Neural cell (in vitro differentiated cells): ENCODE data around the gene CXCR5. TPM values are rescaled to one million over a fixed set of nuclear protein-coding genes. Genes with fewer than 3 reads are reported as not detected.

ENCODE experiments used
- H2AFZ ChIP-seq: fragments of 200-600, 300-800 bp; sonication (generic), shearing (Covaris generic); 2 replicates; pipeline ENCODE4 v1.6.0; 2014; ENCODE audit warnings: low read depth, mild to moderate bottlenecking, antibody characterized with exemption, low read length, moderate library complexity
- H3F3A ChIP-seq: fragments of 200-600 bp; shearing (Covaris generic); 2 replicates; pipeline ENCODE4 v1.6.1; 2016; ENCODE audit warnings: mild to moderate bottlenecking, moderate library complexity, mixed read lengths, antibody characterized with exemption, low read length; ENCODE audit not compliant: insufficient read depth, poor library complexity, severe bottlenecking
- H3K27ac ChIP-seq: fragments of 200-600, 300-800 bp; sonication (generic), shearing (Covaris generic); 2 replicates; pipeline ENCODE4 v1.5.1; 2014; ENCODE audit warnings: mild to moderate bottlenecking, low read length, moderate library complexity
- H3K27me3 ChIP-seq: fragments of 300-800, 200-600 bp; sonication (generic), shearing (Covaris generic); 2 replicates; pipeline ENCODE4 v1.6.0; 2014; ENCODE audit warnings: mild to moderate bottlenecking, low read depth, low read length, moderate library complexity; ENCODE audit not compliant: insufficient read depth
- H3K36me3 ChIP-seq: fragments of 300-800, 200-600 bp; sonication (generic), shearing (Covaris generic); 2 replicates; pipeline ENCODE4 v1.5.1; 2014; ENCODE audit warnings: mild to moderate bottlenecking, antibody characterized with exemption, low read length, moderate library complexity; ENCODE audit not compliant: insufficient read depth
- H3K4me2 ChIP-seq: fragments of 300-800, 200-600 bp; sonication (generic), shearing (Covaris generic); 2 replicates; pipeline ENCODE4 v1.6.0; 2014; ENCODE audit warnings: mild to moderate bottlenecking, low read length
- H3K4me3 ChIP-seq: fragments of 300-800, 200-600 bp; sonication (generic), shearing (Covaris generic); 2 replicates; pipeline ENCODE4 v1.5.1; 2014; ENCODE audit warnings: mild to moderate bottlenecking, low read length, moderate library complexity
- H3K79me2 ChIP-seq: fragments of 200-600 bp; shearing (Covaris generic); replicated peaks from 2 replicates; pipeline ENCODE4 v1.6.0; 2014; ENCODE audit warnings: mild to moderate bottlenecking, low read length, moderate library complexity; ENCODE audit not compliant: insufficient read depth
- H3K9ac ChIP-seq: fragments of 300-800, 200-600 bp; sonication (generic), shearing (Covaris generic); 2 replicates; pipeline ENCODE4 v1.6.1; 2016; ENCODE audit warnings: mild to moderate bottlenecking, low read length, mixed read lengths
- H3K9me2 ChIP-seq: fragments of 200-600 bp; shearing (Covaris generic); 2 replicates; pipeline ENCODE4 v1.6.1; 2016; ENCODE audit warnings: mild to moderate bottlenecking, low read length, mixed read lengths; ENCODE audit not compliant: insufficient read depth
- H3K9me3 ChIP-seq: fragments of 200-600, 300-800 bp; sonication (generic), shearing (Covaris generic); 2 replicates; pipeline ENCODE4 v1.6.1; 2016; ENCODE audit warnings: mild to moderate bottlenecking, mixed run types, low read length, moderate library complexity, mixed read lengths
- H4K20me1 ChIP-seq: fragments of 200-600 bp; shearing (Covaris generic); 2 replicates; pipeline ENCODE4 v1.6.1; 2016; ENCODE audit warnings: mild to moderate bottlenecking, mixed run types; ENCODE audit not compliant: insufficient read depth
- EP300 ChIP-seq: fragments of 450-650 bp; conservative IDR thresholded peaks from 2 replicates; pipeline ENCODE4 v1.6.1; 2014; ENCODE audit warnings: antibody characterized with exemption, mild to moderate bottlenecking, moderate library complexity; ENCODE audit not compliant: poor library complexity, severe bottlenecking
- EZH2 ChIP-seq: fragments of 200-600, 300-800 bp; shearing (Covaris generic), sonication (generic); IDR thresholded peaks from 2 replicates; pipeline ENCODE4 v1.6.1; 2014; ENCODE audit warnings: antibody characterized with exemption, low read length, borderline replicate concordance, mild to moderate bottlenecking; ENCODE audit not compliant: insufficient read depth, poor library complexity, severe bottlenecking
- MXI1 ChIP-seq: fragments of 450-650 bp; conservative IDR thresholded peaks from 2 replicates; pipeline ENCODE4 v1.6.1; 2014; ENCODE audit warnings: antibody characterized with exemption, mild to moderate bottlenecking; ENCODE audit not compliant: poor library complexity, severe bottlenecking
- POLR2AphosphoS5 ChIP-seq: IDR thresholded peaks from 2 replicates; pipeline ENCODE4 v1.6.1; 2012
- RAD21 ChIP-seq: fragments of 450-650 bp; conservative IDR thresholded peaks from 2 replicates; pipeline ENCODE4 v1.6.1; 2014; ENCODE audit warnings: antibody characterized with exemption, mild to moderate bottlenecking, moderate library complexity
- SMC3 ChIP-seq: fragments of 450-650 bp; conservative IDR thresholded peaks from 2 replicates; pipeline ENCODE4 v1.6.1; 2014; ENCODE audit warnings: antibody characterized with exemption, mild to moderate bottlenecking, moderate library complexity; ENCODE audit not compliant: poor library complexity
- TAF1 ChIP-seq: IDR thresholded peaks from 2 replicates; pipeline ENCODE4 v1.6.1; 2012; ENCODE audit warnings: low read depth
- polyA plus RNA-seq: library from polyadenylated mRNA; depleted of rRNA; stranded (reverse); fragments of >200 nt; gene quantifications from 2 replicates; pipeline ENCODE4 v1.2.3, GENCODE V29; 2014
- TF ChIP-seq, protein P1 (sequence below): fragments of 450-650 bp; IDR thresholded peaks from 2 replicates; pipeline ENCODE4 v1.5.1; 2014; ENCODE audit warnings: antibody characterized with exemption, mild to moderate bottlenecking, moderate library complexity; ENCODE audit not compliant: poor library complexity, severe bottlenecking
- TF ChIP-seq, protein P2 (sequence below): IDR thresholded peaks from 2 replicates; pipeline ENCODE4 v1.6.1; 2012; ENCODE audit warnings: borderline replicate concordance

Gene CXCR5
- polyA plus RNA-seq, 1 donor from 2014 or later: not detected

DNA sequence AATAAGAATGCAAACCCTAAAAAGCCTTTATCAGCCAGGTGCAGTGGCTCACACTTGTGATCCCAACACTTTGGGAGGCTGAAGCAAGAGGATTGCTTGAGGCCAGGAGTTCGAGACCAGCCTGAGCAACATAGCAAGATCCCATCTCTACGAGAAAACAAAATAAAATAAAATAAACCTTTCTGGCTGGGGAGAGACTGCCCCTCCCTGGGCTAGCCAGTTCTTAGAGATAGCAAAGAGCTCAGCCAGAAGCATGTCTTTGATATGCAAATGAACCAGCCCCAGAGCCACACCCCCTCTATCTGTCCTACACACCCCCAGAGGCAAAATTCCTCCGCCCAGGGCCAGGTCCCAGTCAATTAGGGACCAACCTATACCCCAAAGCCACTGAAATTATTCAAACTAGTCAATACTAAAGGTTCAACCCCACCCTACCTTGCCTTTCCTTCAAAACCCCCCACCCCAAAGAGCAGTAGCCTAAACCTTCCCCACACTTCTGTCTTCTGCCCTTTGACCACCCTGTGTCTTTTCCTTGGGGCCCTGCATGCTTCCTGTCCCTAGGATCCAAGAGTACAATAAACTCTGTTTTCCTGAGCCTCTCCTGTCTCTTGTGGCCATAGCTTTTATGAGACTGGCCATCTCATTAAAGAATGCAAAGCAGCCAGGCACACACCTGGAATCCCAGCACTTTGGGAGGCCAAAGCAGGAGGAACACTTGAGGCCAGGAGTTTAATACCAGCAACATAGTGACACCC, 37.3 kb upstream of the CXCR5 start:
- Histone ChIP-seq H3K4me2 (no peak overlapping the region), H4K20me1 (no peaks in the 10 kb centered on the region), H3K9me2 (no peaks in the 10 kb centered on the region), H3K9ac (no peak overlapping the region), H3K79me2 (no peaks in the 10 kb centered on the region), H3K27ac (no peak overlapping the region), H3K36me3 (no peaks in the 10 kb centered on the region), H3K4me3 (no peak overlapping the region), H3K9me3 (no peaks in the 10 kb centered on the region), H3K27me3 (no peaks in the 10 kb centered on the region), H3F3A (no peaks in the 10 kb centered on the region), H2AFZ (no peak overlapping the region)
- TF ChIP-seq MXI1: no peak
- no peak for TF ChIP-seq POLR2AphosphoS5
- TF ChIP-seq EP300: no peak
- TF ChIP-seq SMC3: no peak
- no peak for TF ChIP-seq TAF1
- TF ChIP-seq, protein P1, sequence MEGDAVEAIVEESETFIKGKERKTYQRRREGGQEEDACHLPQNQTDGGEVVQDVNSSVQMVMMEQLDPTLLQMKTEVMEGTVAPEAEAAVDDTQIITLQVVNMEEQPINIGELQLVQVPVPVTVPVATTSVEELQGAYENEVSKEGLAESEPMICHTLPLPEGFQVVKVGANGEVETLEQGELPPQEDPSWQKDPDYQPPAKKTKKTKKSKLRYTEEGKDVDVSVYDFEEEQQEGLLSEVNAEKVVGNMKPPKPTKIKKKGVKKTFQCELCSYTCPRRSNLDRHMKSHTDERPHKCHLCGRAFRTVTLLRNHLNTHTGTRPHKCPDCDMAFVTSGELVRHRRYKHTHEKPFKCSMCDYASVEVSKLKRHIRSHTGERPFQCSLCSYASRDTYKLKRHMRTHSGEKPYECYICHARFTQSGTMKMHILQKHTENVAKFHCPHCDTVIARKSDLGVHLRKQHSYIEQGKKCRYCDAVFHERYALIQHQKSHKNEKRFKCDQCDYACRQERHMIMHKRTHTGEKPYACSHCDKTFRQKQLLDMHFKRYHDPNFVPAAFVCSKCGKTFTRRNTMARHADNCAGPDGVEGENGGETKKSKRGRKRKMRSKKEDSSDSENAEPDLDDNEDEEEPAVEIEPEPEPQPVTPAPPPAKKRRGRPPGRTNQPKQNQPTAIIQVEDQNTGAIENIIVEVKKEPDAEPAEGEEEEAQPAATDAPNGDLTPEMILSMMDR: no peak
- no peak for TF ChIP-seq RAD21
- no peak for TF ChIP-seq EZH2
- TF ChIP-seq, protein P2, sequence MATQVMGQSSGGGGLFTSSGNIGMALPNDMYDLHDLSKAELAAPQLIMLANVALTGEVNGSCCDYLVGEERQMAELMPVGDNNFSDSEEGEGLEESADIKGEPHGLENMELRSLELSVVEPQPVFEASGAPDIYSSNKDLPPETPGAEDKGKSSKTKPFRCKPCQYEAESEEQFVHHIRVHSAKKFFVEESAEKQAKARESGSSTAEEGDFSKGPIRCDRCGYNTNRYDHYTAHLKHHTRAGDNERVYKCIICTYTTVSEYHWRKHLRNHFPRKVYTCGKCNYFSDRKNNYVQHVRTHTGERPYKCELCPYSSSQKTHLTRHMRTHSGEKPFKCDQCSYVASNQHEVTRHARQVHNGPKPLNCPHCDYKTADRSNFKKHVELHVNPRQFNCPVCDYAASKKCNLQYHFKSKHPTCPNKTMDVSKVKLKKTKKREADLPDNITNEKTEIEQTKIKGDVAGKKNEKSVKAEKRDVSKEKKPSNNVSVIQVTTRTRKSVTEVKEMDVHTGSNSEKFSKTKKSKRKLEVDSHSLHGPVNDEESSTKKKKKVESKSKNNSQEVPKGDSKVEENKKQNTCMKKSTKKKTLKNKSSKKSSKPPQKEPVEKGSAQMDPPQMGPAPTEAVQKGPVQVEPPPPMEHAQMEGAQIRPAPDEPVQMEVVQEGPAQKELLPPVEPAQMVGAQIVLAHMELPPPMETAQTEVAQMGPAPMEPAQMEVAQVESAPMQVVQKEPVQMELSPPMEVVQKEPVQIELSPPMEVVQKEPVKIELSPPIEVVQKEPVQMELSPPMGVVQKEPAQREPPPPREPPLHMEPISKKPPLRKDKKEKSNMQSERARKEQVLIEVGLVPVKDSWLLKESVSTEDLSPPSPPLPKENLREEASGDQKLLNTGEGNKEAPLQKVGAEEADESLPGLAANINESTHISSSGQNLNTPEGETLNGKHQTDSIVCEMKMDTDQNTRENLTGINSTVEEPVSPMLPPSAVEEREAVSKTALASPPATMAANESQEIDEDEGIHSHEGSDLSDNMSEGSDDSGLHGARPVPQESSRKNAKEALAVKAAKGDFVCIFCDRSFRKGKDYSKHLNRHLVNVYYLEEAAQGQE: no peak

DNA sequence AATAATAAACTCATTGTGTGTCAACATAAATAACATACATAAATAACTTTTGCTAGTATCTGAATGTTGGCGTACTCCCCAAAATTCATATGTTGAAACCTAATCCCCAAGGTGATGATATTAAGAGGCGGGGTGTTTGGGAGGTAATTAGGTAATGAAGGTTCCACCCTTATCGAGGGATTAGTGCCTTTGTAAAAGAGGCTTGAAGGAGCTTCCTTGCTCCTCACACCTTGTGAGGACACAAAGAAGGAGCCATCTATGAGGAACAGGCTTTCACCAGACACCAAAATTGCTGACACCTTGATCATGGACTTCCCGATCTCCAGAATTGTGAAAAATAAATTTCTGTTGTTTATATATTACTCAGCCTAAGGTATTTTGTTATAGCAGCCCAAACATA, 33.9 kb upstream of the CXCR5 start:
- Histone ChIP-seq H3K27ac (no peak overlapping the region), H2AFZ (no peak overlapping the region), H3K9me2 (no peaks in the 10 kb centered on the region), H3F3A (no peaks in the 10 kb centered on the region), H3K9ac (no peak overlapping the region), H3K9me3 (no peaks in the 10 kb centered on the region), H3K36me3 (no peaks in the 10 kb centered on the region), H3K27me3 (no peaks in the 10 kb centered on the region), H3K4me2 (no peak overlapping the region), H3K4me3 (no peak overlapping the region), H4K20me1 (no peaks in the 10 kb centered on the region), H3K79me2 (no peaks in the 10 kb centered on the region)
- TF ChIP-seq, protein P2: no peak
- no peak for TF ChIP-seq RAD21
- no peak for TF ChIP-seq SMC3
- TF ChIP-seq TAF1: no peak
- no peak for TF ChIP-seq EP300
- TF ChIP-seq POLR2AphosphoS5: no peak
- no peak for TF ChIP-seq EZH2
- TF ChIP-seq, protein P1: no peak
- TF ChIP-seq MXI1: no peak
